Measurements from ENCODE around the gene PINLYP. TPM values are rescaled to one million over a fixed set of nuclear protein-coding genes. Genes with fewer than 3 reads are reported as not detected.
A peak's percentile ranks its signal among the peaks of the same experiment; 100 is the strongest.

PINLYP gene
- 1 to 10 TPM; 3.3 to 6.2 (median 4.9) TPM for total RNA-seq

DNA sequence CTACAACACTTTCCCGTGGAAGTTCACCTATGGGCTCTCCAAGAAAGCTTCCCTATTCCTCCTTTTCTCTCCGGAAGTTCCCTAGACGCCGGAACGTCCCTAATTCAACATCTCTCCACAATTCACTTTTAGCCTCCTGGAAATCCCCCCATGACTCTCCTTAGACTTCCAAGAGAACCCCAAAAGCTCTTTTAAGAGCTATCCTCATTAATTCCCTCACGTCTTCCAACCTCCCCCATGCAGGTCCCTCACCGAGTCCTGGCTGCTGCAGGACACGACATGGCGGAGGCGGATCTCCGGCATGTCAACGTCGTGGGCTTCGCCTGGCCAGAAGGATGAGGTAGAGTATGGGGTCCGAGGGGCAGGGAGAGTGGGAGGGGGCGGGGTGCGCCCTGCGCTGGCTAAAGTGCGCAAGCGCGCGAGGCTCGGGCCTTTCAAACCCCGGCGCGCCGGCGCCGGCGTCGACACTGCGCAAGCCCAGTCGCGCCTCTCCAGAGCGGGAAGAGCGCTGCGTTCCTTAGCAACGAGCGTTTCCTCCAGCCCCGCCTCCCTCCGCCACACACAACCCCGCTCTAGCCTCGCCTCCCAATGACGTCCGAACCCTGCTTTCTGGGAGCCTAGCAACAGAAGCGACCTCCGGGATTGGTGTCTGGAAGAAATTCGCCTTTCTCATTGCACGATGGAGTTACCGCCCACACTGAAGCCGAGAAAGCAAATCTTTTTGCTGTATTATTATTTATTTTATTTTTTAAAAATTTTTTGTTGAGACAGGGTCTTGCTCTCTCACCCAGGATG lies at the start of gene PINLYP, which contains the start of gene XRCC1:
PINLYP (plus strand) TSS at position 646 of the 795 bp plus-strand sequence. CDS start 1,391 bp downstream, outside the sequence.
XRCC1 (minus strand) TSS at position 372 of the 795 bp plus-strand sequence; CDS start at position 303, 69 bp downstream.
- WGBS = under 1% methylated on average over 24 of the region's 51 CpGs
- no peaks in the 10 kb centered on the region for H3K27me3 ChIP-seq
- peaks cover 13 to 36% (median 32%) of the 10 kb centered on the region in 4 donors for H3K4me1 ChIP-seq
- peak within 1 kb of the TSS; percentile 82 to 89 (median 87) for H3K27ac ChIP-seq (replicated peaks in 1 of 4)
- DNase-seq (ENCODE audit: extremely low spot score) = peak; percentile 99
- intact Hi-C loops (cut with DNase I) = loop anchor here (5.0 kb wide), 1 partner anchor 38 kb away; no protein-coding TSS in a partner anchor
- TF ChIP-seq POLR2AphosphoS5 (IDR thresholded peaks at IDR 0.05) (peak; percentile 84 to 88), EP300 (IDR thresholded peaks at IDR 0.05) (no peak), POLR2A (IDR thresholded peaks at IDR 0.05; ENCODE audit: low read depth) (peak; percentile 51)
- TF ChIP-seq, protein P1, sequence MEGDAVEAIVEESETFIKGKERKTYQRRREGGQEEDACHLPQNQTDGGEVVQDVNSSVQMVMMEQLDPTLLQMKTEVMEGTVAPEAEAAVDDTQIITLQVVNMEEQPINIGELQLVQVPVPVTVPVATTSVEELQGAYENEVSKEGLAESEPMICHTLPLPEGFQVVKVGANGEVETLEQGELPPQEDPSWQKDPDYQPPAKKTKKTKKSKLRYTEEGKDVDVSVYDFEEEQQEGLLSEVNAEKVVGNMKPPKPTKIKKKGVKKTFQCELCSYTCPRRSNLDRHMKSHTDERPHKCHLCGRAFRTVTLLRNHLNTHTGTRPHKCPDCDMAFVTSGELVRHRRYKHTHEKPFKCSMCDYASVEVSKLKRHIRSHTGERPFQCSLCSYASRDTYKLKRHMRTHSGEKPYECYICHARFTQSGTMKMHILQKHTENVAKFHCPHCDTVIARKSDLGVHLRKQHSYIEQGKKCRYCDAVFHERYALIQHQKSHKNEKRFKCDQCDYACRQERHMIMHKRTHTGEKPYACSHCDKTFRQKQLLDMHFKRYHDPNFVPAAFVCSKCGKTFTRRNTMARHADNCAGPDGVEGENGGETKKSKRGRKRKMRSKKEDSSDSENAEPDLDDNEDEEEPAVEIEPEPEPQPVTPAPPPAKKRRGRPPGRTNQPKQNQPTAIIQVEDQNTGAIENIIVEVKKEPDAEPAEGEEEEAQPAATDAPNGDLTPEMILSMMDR (IDR thresholded peaks at IDR 0.05) = no peak
- peaks cover 0 to 31% (median 5%) of the 10 kb centered on the region in 4 donors for H3K36me3 ChIP-seq
- peak within 1 kb of the TSS; percentile 71 to 84 (median 78) for H3K4me3 ChIP-seq
- H3K9me3 ChIP-seq = no peaks in the 10 kb centered on the region

DNA sequence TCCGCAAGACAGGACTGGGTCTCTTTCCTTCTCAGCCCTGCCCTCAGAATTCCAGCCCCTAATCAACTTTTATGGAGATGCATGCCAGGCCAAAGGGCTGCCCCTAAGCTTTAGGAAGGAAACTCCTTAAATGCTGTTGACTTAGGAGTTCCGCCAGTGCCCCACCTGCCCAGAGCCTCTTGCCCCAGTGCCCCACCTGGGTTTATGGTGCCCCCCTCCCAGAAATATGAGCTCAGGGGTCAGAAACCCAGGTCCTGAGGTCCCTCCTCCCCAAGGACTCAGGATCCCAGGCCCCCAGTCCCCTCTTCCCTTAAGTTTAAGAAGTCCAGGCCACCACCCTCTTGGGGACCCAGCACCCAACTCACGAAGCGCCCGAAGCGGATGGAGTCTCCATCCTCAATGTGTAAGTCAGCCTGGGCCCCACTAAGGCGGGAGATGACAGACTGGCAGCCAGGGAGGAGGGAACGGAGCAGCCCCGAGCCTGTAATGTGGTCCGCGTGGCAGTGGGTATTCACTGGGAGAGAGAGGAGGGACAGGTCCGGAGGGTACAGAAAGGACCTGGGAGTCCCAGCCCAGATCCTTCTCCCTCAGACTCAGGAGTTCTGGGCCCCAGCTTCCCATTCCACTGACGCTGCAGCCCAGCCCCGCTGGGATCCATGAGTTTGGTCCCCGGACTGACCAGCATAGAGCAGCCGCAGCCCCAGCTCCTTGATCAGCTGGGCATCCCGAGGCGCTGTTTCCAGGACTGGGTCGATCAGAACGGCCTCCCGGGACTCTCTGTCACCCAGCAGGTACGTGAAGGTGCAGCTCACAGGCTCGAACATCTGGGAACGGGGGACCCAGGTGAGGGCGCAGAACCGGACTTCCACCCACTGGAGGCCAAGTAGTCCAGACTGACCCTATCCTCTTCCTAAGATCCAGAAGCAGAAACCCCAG lies 49.5 kb upstream of the PINLYP start:
- Histone ChIP-seq H3K36me3 (peaks cover 0 to 1% (median under 1%) of the 10 kb centered on the region in 4 donors), H3K27ac (replicated peaks in 1 of 4) (peak overlapping the region; percentile 86 to 94 (median 88)), H3K9me3 (no peaks in the 10 kb centered on the region), H3K27me3 (no peaks in the 10 kb centered on the region), H3K4me1 (peaks cover 23 to 47% (median 36%) of the 10 kb centered on the region in 4 donors), H3K4me3 (peak overlapping the region; percentile 68 to 97 (median 88))
- DNase-seq (ENCODE audit: extremely low spot score) = no peak
- intact Hi-C loops (cut with DNase I) = no loop called here
- under 1% methylated on average over 20 of the region's 26 CpGs for WGBS
- TF ChIP-seq POLR2AphosphoS5 (IDR thresholded peaks at IDR 0.05) = no peak
- no peak for TF ChIP-seq EP300 (IDR thresholded peaks at IDR 0.05)
- TF ChIP-seq, protein P1 (IDR thresholded peaks at IDR 0.05) = no peak
- TF ChIP-seq POLR2A (IDR thresholded peaks at IDR 0.05; ENCODE audit: low read depth) = no peak

DNA sequence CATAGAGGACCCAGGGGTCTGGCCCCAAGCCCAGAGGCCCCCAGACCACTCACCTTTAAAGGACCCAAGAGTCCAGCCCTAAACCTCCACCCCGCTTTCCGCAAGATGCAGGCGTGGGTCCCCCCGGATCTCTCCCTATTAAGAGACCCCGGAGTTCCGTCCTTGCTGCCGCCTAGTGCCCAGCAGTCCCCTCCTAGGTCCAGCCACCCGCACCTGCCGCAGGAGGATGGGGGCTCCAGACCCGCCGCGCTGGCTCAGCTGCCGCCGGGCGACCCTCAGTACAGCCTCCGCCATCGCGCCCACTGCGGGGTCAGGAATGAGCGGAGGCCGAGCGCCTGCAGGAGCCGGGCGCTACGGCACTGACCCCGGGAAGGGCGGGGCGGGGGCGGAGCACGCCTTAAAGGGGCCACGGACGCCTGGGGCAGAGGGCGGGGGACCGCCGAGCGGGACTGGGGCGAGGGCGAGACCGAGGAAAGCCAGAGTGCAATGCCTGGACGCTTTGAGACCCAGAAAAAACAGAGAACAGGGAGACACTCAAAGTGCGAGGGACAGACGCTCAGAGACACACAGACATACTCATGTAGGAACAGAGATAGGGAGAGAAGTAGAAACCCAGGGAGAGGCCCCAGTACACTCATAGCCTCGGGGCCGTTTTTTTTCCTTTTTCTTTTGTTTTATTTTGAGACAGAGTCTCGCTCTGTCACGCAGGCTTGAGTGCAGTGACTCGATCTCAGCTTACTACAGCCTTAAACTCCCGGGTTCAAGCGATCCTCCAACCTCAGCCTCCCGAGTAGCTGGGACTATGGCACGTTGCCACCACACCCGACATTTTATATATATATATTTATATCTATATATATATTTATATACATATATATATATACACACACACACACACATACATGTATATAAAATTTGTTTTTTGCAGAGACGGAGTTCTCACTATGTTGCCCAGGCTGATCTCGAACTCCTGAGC lies 48.4 kb upstream of the PINLYP start, which contains the start of gene ETHE1:
ETHE1 (minus strand) TSS at position 318 of the 976 bp plus-strand sequence; CDS start at position 294, 24 bp downstream.
- peaks cover 26 to 50% (median 39%) of the 10 kb centered on the region in 4 donors for H3K4me1 ChIP-seq
- H3K27ac ChIP-seq (replicated peaks in 1 of 4) = peak within 1 kb of the TSS; percentile 86 to 94 (median 88)
- intact Hi-C loops (cut with DNase I) = no loop called here
- WGBS = 7% methylated on average over 26 of the region's 54 CpGs
- DNase-seq (ENCODE audit: extremely low spot score) = no peak
- H3K9me3 ChIP-seq = no peaks in the 10 kb centered on the region
- peak within 1 kb of the TSS; percentile 68 to 97 (median 88) for H3K4me3 ChIP-seq
- TF ChIP-seq POLR2A (IDR thresholded peaks at IDR 0.05; ENCODE audit: low read depth) (peak; percentile 79), POLR2AphosphoS5 (IDR thresholded peaks at IDR 0.05) (peak; percentile 88 to 95), EP300 (IDR thresholded peaks at IDR 0.05) (no peak)
- TF ChIP-seq, protein P1 (IDR thresholded peaks at IDR 0.05) = peak in 2 of 3 experiments; percentile 3 to 17
- H3K27me3 ChIP-seq = no peaks in the 10 kb centered on the region
- H3K36me3 ChIP-seq = no peaks in the 10 kb centered on the region

All from esophagus muscularis mucosa (tissue), 4 donors.